Loucy (cell line): ENCODE data around the gene ELMOD1.

Experiments used
- EZH2phosphoT487 ChIP-seq: fragments of 200-600 bp; IDR thresholded peaks from 2 replicates; pipeline ENCODE4 v1.6.1; 2018; ENCODE audit warnings: antibody characterized with exemption, mild to moderate bottlenecking, moderate library complexity, borderline replicate concordance
- TF ChIP-seq, protein P1 (sequence below): fragments of 200-600 bp; sonication (generic); conservative IDR thresholded peaks from 2 replicates; pipeline ENCODE4 v1.5.1; 2014; ENCODE audit warnings: mild to moderate bottlenecking, antibody characterized with exemption, low read length

DNA sequence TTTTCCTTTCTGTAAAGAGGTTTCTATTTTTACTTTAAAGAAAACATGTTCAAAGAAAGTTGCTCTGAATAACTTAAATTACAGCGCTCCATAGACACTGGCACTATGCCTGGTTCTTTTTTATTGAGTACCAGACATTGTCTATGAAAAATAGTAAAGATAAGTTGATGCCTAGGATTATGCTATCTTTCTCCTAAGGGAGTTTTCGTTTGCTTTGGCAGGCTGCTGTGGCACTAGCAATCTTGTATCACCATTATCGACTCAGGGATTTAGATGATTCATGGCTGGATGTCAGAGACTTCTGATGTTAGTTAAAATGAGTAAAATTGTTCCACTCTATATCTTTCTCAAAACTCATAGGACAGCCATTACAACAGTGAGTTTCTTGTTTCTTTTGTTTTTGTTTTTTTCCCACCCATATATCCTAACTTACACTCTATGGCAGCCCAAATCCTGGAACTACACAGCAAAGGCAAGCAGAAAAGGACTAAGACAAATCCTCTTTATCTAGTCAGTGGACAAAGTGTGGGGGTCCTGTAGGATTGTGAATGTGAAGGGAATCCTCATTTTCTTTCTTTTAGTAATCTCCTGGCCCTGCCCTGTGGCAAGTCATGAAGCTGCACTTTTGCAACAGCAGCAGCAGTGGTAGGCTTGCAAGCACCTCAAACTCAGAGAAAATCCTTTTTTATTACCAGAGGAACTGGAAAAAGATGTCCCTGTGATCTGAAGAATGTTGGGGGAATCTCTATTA lies 100.2 kb downstream of the ELMOD1 start:
- no peak for TF ChIP-seq EZH2phosphoT487
- TF ChIP-seq, protein P1, sequence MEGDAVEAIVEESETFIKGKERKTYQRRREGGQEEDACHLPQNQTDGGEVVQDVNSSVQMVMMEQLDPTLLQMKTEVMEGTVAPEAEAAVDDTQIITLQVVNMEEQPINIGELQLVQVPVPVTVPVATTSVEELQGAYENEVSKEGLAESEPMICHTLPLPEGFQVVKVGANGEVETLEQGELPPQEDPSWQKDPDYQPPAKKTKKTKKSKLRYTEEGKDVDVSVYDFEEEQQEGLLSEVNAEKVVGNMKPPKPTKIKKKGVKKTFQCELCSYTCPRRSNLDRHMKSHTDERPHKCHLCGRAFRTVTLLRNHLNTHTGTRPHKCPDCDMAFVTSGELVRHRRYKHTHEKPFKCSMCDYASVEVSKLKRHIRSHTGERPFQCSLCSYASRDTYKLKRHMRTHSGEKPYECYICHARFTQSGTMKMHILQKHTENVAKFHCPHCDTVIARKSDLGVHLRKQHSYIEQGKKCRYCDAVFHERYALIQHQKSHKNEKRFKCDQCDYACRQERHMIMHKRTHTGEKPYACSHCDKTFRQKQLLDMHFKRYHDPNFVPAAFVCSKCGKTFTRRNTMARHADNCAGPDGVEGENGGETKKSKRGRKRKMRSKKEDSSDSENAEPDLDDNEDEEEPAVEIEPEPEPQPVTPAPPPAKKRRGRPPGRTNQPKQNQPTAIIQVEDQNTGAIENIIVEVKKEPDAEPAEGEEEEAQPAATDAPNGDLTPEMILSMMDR = no peak
